Measurements from ENCODE around the gene EPN2.

Gene EPN2

GRCh38 chr17:19377602-19378415 is 140.6 kb downstream of the EPN2 start:
- H3K4me3 ChIP-seq: peak overlapping the region; percentile 84
- TF ChIP-seq, protein P1, sequence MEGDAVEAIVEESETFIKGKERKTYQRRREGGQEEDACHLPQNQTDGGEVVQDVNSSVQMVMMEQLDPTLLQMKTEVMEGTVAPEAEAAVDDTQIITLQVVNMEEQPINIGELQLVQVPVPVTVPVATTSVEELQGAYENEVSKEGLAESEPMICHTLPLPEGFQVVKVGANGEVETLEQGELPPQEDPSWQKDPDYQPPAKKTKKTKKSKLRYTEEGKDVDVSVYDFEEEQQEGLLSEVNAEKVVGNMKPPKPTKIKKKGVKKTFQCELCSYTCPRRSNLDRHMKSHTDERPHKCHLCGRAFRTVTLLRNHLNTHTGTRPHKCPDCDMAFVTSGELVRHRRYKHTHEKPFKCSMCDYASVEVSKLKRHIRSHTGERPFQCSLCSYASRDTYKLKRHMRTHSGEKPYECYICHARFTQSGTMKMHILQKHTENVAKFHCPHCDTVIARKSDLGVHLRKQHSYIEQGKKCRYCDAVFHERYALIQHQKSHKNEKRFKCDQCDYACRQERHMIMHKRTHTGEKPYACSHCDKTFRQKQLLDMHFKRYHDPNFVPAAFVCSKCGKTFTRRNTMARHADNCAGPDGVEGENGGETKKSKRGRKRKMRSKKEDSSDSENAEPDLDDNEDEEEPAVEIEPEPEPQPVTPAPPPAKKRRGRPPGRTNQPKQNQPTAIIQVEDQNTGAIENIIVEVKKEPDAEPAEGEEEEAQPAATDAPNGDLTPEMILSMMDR (IDR thresholded peaks at IDR 0.05): no peak
- DNase-seq (ENCODE audit: low spot score): peak; percentile 100
- H3K27ac ChIP-seq: peak overlapping the region; percentile 95 to 98

DNA sequence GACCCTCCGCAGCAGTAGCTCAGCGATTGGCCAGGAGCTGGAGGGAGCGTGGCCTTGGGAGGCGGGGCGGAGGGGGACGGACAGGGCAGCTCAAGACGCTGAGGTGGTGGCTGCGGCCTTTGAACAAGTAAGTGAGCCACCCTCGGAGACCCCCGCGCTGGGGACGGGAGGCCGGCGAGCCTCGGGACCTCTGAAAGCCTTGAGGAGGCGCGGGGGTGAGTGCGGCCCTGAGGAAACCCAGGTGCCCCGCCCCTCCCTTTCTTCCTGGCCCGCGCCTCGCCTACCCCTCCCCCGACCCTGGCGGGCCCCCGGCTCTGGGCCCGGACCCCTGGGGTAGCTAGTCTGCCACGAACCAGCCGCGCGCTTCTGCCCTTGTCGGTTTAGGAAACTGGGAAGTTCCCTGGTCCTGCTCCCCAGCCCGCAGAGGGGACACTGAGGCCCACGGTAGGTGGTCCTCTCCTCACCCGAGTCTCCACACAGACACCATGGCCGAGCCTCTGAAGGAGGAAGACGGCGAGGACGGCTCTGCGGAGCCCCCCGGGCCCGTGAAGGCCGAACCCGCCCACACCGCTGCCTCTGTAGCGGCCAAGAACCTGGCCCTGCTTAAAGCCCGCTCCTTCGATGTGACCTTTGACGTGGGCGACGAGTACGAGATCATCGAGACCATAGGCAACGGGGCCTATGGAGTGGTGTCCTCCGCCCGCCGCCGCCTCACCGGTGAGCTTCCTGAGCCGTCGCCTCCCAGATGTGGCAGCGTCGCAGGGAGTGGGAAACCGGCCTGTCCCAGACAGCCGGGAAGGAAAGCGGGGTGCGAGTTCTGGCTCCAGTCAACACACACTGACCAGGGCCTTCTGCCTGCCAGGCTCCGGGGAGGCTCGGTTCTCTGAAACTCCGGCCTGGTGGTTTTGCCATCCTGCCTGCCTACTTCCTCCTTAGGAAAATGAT is 141.5 kb downstream of the EPN2 start, which contains the start of gene MAPK7:
Gene MAPK7, plus strand, starts transcription at position 83 of the 945 bp plus-strand sequence. Its CDS starts 403 bp downstream, at position 486.
- TF ChIP-seq, protein P1 (IDR thresholded peaks at IDR 0.05): no peak
- Histone ChIP-seq H3K4me3 (peak within 1 kb of the TSS; percentile 84), H3K27ac (peak within 1 kb of the TSS; percentile 95 to 98)
- no peak for DNase-seq (ENCODE audit: low spot score)

GRCh38 chr17:19379361-19380065 is 142.3 kb downstream of the EPN2 start:
- peak; percentile 58 for DNase-seq (ENCODE audit: low spot score)

DNA sequence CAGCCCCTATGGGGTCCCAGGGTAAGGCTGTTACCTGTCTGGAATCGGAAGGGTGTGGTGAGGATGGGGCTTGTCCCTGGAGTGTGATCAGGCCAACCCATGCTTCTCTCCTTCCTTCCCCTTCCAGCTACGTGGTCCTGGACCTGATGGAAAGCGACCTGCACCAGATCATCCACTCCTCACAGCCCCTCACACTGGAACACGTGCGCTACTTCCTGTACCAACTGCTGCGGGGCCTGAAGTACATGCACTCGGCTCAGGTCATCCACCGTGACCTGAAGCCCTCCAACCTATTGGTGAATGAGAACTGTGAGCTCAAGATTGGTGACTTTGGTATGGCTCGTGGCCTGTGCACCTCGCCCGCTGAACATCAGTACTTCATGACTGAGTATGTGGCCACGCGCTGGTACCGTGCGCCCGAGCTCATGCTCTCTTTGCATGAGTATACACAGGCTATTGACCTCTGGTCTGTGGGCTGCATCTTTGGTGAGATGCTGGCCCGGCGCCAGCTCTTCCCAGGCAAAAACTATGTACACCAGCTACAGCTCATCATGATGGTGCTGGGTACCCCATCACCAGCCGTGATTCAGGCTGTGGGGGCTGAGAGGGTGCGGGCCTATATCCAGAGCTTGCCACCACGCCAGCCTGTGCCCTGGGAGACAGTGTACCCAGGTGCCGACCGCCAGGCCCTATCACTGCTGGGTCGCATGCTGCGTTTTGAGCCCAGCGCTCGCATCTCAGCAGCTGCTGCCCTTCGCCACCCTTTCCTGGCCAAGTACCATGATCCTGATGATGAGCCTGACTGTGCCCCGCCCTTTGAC is 143.5 kb downstream of the EPN2 start:
- TF ChIP-seq, protein P1 (IDR thresholded peaks at IDR 0.05): no peak
- Histone ChIP-seq H3K4me3 (peak overlapping the region; percentile 84), H3K27ac (peak overlapping the region; percentile 21 to 99)
- peak; percentile 67 for DNase-seq (ENCODE audit: low spot score)

More at GRCh38 chr17:19379361-19380065, 142.3 kb downstream of the EPN2 start:
- TF ChIP-seq, protein P1 (IDR thresholded peaks at IDR 0.05): no peak
- H3K27ac ChIP-seq: peak overlapping the region; percentile 95 to 98
- peak overlapping the region; percentile 84 for H3K4me3 ChIP-seq

- H3K4me3 ChIP-seq: no peak overlapping the region
- TF ChIP-seq, protein P1 (IDR thresholded peaks at IDR 0.05): no peak
- peak overlapping the region; percentile 21 to 99 for H3K27ac ChIP-seq
- DNase-seq (ENCODE audit: low spot score): peak; percentile 73
Observed at GRCh38 chr17:19381361-19381740, 144.2 kb downstream of the EPN2 start.
